ENCODE data around the gene GALNT2. TPM values are rescaled to one million over a fixed set of nuclear protein-coding genes. Genes with fewer than 3 reads are reported as not detected.

GALNT2 gene
- total RNA-seq, 1 experiment from 2014 or later = 62.5 TPM

DNA sequence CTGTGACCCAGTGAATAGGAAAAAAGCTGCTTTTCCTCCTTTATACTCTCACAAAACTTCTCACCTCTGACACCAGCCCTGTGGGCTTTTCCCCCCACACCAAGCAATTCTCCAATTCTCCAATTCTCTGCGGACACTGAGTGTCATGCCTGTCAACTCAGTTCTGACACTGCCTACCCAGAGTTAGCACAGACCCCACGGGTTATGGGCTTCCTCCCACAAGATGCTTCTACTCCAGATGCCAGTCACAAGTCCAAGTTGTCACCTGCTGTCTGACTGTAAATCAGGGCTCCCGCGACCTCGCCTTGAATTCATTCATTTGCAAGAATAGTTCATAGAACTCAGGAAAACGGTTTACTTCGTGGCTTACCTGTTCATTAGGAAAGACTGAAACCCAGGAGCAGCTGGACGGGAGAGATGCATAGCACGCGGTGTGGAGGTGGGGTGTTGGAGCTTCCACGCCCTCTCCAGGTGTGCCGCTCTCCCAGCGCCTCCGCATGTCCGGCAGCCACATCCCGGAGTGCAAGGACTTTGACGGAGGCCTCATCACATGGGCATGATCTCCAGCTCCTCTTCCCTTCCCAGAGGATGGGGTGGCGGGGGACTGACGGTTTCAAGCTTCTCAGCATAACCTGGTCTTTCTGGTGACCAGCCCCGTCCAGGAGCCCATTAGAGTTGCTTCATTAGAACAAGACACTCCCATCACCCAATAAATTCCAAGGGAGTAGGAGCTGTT, 204.4 kb downstream of the GALNT2 start:
- DNase-seq (ENCODE audit: low read depth in 1 of 2, low spot score in 2 of 2) = no peak
- Histone ChIP-seq H3K27ac (no peak overlapping the region), H3K4me3 (no peak overlapping the region), H3K9me3 (replicated peaks) (0 out of 2 replicates have a peak, but pooled peaks cover 3% of the 10 kb centered on the region), H3K36me3 (peaks cover 32% of the 10 kb centered on the region), H3K4me1 (replicated peaks) (peaks cover 13% of the 10 kb centered on the region), H3K27me3 (replicated peaks) (no peaks in the 10 kb centered on the region)

DNA sequence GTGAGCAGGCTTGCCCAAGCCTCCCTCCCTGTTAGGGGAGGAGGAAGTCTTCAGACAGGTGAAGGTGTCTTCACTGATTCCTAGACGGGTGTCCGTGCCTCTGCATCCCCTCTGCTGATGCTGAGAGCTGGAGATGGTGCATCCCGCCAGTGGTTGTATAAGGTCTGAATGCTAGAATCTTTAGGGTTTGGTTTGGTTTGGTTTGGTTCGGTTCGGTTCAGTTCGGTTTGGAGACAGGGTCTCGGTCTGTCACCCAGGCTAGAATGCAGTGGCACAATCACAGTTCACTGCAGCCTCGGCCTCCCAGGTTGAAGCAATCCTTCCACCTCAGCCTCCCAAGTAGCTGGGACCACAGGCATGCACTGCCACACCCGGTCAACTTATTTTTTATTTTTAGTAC, 205.5 kb downstream of the GALNT2 start:
- DNase-seq (ENCODE audit: low read depth in 1 of 2, low spot score in 2 of 2) = no peak
- H3K36me3 ChIP-seq = peaks cover 37% of the 10 kb centered on the region
- no peak overlapping the region for H3K27ac ChIP-seq
- no peak overlapping the region for H3K4me3 ChIP-seq
- 0 out of 2 replicates have a peak, but pooled peaks cover 3% of the 10 kb centered on the region for H3K9me3 ChIP-seq (replicated peaks)
- peaks cover 13% of the 10 kb centered on the region for H3K4me1 ChIP-seq (replicated peaks)
- H3K27me3 ChIP-seq (replicated peaks) = no peaks in the 10 kb centered on the region

DNA sequence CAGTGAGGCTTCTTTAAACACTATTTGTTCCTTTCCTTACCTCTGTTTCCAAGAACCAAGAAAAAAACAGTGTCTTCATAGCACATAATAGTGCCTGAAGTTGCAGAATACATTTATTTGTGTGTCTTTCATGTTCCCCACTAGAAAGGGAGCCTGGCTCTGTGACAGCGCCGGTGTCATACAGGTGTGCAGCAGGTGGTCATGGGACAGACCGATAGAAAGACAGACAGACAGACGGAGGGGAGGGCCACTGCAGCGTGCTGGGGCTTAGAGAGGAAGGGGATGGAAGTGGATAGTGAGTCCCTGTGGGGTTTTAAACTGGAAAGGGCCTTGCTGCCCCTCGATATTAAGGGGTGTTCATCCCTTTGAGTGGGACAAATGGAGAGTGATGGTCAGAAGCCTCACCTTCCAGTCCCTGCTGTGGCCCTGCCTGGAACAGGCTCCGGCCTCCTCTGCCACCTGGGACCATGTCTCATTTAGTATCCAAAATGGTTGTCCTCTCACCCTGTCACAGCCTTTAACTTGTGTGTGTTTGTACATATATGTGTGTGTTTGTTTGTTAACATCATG, 206.2 kb downstream of the GALNT2 start:
- peaks cover 37% of the 10 kb centered on the region for H3K36me3 ChIP-seq
- DNase-seq (ENCODE audit: low read depth in 1 of 2, low spot score in 2 of 2) = no peak

DNA sequence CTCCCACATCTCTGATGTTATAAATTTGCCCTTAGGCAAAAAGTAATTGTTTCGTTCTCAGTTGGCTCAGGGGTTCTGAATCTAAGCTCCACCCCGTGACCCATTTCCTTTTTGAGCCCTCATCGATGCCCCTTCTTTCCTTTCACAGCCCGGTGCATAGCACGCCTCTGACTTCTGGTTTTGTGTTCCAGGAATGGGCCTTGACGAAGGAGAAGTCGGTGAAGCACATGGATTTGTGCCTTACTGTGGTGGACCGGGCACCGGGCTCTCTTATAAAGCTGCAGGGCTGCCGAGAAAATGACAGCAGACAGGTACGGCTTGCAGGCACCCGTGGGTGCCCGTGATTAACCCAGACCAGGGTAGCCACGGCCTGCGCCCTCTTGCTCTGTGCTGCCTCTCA, 207.2 kb downstream of the GALNT2 start:
- H3K36me3 ChIP-seq = peaks cover 34% of the 10 kb centered on the region
- no peak for DNase-seq (ENCODE audit: low read depth in 1 of 2, low spot score in 2 of 2)
- peaks cover 8% of the 10 kb centered on the region for H3K4me1 ChIP-seq (replicated peaks)
- H3K27me3 ChIP-seq (replicated peaks) = no peaks in the 10 kb centered on the region
- H3K4me3 ChIP-seq = no peak overlapping the region
- 0 out of 2 replicates have a peak, but pooled peaks cover 3% of the 10 kb centered on the region for H3K9me3 ChIP-seq (replicated peaks)
- no peak overlapping the region for H3K27ac ChIP-seq

More for the DNA sequence above, 206.2 kb downstream of the GALNT2 start:
- 0 out of 2 replicates have a peak, but pooled peaks cover 3% of the 10 kb centered on the region for H3K9me3 ChIP-seq (replicated peaks)
- H3K4me1 ChIP-seq (replicated peaks) = peaks cover 13% of the 10 kb centered on the region
- H3K27ac ChIP-seq = no peak overlapping the region
- no peak overlapping the region for H3K4me3 ChIP-seq
- no peaks in the 10 kb centered on the region for H3K27me3 ChIP-seq (replicated peaks)

DNA sequence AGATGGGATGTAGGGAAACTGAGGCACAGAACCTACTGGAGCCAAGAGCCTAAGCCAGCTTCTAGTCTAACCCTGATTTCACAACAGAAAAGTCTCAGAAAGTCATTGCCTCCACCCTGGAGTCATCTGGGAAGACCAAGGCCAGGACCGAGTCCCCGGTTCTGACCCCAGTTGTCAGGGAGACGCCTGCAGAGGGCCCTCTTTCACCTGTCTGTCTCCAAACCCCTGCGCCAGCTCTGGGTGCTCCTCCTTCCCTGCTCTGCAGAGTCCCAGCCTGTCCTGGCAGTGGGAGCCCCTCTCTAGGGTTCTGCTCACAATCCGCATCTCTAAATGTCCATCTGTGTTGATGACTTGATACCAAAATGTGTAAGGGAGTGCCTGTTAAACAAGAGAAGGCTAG, 209.4 kb downstream of the GALNT2 start:
- Histone ChIP-seq H3K4me3 (no peak overlapping the region), H3K9me3 (replicated peaks) (no peaks in the 10 kb centered on the region), H3K27ac (no peak overlapping the region), H3K27me3 (replicated peaks) (no peaks in the 10 kb centered on the region), H3K36me3 (peaks cover 39% of the 10 kb centered on the region), H3K4me1 (replicated peaks) (peaks cover 8% of the 10 kb centered on the region)
- DNase-seq (ENCODE audit: low read depth in 1 of 2, low spot score in 2 of 2) = no peak

DNA sequence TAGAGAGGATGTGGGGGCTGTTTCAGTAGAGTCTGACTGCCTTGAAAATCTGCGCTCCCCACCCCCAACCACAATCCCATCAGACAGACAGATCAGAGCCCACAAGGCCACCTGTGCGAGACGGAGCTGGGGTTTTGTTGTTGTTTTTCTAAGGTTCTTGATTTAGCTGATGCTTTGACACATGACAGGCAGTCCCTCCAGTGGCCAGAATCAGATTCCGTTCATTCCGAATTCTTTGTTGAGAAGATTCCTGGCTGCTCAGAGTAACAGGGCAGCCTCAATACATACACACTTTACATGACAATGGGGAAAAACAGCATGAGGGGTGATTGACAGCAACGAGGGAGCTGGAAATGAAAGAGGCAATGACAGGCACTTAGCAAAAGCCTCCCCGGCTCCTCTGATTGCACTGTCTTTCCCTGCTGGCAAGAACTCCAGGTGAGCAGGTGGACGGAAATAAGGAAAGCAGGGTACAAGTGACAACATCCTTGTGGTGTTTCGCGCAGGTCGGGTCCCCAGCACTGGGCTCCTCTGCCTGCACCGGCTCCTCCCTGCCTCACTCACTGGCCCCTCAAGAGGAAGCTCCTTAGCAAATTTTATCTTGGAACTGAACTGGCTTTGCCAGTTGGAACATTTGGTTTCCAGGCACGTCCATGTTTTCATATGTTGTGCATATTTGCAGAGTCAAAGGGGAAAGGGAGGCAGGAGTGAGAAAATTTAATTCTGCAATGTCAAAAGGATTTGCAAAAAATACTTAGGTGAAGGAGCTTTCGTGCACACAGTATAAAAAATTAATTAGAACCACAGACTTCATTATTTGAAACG, 210.4 kb downstream of the GALNT2 start:
- Histone ChIP-seq H3K4me1 (replicated peaks) (peaks cover 6% of the 10 kb centered on the region), H3K4me3 (no peak overlapping the region), H3K9me3 (replicated peaks) (no peaks in the 10 kb centered on the region), H3K27me3 (replicated peaks) (no peaks in the 10 kb centered on the region), H3K27ac (no peak overlapping the region), H3K36me3 (peaks cover 35% of the 10 kb centered on the region)
- no peak for DNase-seq (ENCODE audit: low read depth in 1 of 2, low spot score in 2 of 2)

DNA sequence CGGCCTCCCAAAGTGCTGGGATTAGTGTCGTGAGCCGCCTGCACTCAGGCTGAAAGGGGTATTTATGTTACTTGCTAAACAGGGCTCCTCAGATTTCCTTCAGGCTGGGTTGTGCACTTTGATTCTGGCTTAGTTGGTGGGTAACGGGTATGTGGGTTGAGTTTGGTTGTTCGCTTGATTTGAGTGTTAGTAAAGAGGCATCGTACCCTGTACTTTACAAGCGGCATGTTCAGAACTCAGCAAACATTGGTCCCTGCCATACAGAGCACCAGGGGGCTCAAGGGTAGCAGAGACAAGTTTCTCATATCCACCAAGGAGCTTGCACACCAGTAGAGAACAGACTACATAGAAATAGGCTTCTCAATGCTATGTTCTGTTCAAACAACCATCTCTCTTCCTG, 211.3 kb downstream of the GALNT2 start:
- Histone ChIP-seq H3K9me3 (replicated peaks) (no peaks in the 10 kb centered on the region), H3K4me3 (no peak overlapping the region), H3K4me1 (replicated peaks) (no peaks in the 10 kb centered on the region), H3K27ac (no peak overlapping the region), H3K27me3 (replicated peaks) (no peaks in the 10 kb centered on the region), H3K36me3 (peaks cover 35% of the 10 kb centered on the region)
- no peak for DNase-seq (ENCODE audit: low read depth in 1 of 2, low spot score in 2 of 2)

DNA sequence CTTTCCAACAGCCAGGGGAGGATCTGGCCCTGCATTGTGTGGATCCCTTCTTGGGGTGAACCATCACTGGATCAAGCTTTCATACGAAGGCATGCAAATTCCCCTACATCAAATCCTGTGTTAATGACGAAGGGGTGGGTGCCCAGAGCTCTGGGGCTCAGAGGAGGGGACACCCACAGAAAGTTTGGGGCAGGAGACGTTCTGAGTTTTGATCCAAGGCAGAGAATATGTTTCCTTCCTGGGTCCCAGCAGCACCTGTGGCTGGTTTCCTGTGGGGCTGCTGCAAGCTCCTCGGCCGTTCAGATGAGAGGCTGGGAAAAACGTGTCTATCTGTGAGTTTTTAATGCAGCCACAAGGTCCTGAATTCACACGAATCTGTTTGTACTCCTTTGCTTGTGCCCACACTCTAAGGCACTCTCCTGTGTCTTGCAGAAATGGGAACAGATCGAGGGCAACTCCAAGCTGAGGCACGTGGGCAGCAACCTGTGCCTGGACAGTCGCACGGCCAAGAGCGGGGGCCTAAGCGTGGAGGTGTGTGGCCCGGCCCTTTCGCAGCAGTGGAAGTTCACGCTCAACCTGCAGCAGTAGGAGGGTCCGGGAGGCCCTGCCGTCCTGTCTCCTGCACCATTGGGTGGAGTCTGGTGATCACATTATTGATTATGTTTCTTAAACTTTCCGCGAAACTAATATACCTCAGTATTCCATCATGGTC, 212.0 kb downstream of the GALNT2 start:
- Histone ChIP-seq H3K36me3 (peaks cover 35% of the 10 kb centered on the region), H3K27ac (no peak overlapping the region), H3K4me3 (no peak overlapping the region), H3K4me1 (replicated peaks) (no peaks in the 10 kb centered on the region), H3K27me3 (replicated peaks) (no peaks in the 10 kb centered on the region), H3K9me3 (replicated peaks) (no peaks in the 10 kb centered on the region)
- no peak for DNase-seq (ENCODE audit: low read depth in 1 of 2, low spot score in 2 of 2)

DNA sequence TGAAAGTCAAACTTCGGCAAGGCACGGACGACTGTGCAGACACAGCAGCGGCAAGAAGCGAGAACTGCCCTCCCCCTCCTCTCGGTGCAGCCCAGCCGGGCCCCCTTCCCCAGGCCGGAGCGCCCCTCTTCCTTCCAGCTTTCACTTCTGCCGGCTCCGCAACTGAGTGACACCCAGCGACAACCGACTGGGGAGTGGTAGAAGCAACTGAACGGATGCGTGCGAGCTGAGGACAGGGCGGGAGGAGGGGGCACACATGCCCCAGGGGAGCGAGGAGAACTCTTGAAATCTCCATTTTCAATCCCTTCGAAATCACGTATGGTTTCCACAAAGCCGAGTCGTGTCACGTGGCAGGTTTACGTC, 212.5 kb downstream of the GALNT2 start:
- no peak overlapping the region for H3K4me3 ChIP-seq
- peaks cover 32% of the 10 kb centered on the region for H3K36me3 ChIP-seq
- no peaks in the 10 kb centered on the region for H3K9me3 ChIP-seq (replicated peaks)
- H3K27me3 ChIP-seq (replicated peaks) = no peaks in the 10 kb centered on the region
- DNase-seq (ENCODE audit: low read depth in 1 of 2, low spot score in 2 of 2) = no peak
- H3K27ac ChIP-seq = no peak overlapping the region
- no peaks in the 10 kb centered on the region for H3K4me1 ChIP-seq (replicated peaks)

DNA sequence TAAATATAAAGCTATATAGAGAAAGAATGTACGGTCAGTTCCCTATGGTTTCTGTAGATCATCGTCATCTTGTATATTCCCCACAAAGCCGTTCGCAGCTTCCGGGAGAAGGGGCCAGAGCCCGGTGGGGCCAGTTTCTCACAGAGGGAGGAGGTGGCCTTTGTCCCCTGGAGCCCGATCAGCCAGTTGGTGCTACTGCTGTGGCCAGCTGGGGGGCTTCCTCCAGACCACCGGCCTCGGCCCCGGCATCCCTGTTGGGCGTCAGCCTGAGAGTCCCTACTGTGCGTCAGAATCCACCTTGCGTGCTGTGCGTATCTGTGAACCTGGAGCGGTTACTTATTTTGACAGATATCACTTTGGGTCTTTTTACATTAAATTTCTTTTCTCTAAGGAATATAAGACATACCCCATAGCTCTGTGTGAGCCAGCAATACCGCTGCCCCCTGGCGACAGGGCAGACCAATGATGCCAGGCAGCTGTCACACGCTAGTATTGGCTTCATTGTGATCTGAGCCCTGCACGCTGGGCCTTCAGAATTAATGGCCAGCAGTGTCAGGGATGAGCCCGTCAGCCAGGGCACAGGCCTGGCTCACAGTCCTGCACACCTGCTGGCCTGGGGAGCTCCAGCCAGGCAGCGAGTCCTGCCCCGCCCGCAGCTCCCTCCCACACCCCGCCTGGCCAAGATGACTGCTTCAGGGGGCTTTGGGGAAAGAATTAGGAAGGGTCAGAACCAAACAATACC, 213.2 kb downstream of the GALNT2 start:
- no peaks in the 10 kb centered on the region for H3K9me3 ChIP-seq (replicated peaks)
- no peak for DNase-seq (ENCODE audit: low read depth in 1 of 2, low spot score in 2 of 2)
- H3K27ac ChIP-seq = no peak overlapping the region
- no peaks in the 10 kb centered on the region for H3K4me1 ChIP-seq (replicated peaks)
- peaks cover 25% of the 10 kb centered on the region for H3K36me3 ChIP-seq
- H3K27me3 ChIP-seq (replicated peaks) = no peaks in the 10 kb centered on the region
- H3K4me3 ChIP-seq = no peak overlapping the region

DNA sequence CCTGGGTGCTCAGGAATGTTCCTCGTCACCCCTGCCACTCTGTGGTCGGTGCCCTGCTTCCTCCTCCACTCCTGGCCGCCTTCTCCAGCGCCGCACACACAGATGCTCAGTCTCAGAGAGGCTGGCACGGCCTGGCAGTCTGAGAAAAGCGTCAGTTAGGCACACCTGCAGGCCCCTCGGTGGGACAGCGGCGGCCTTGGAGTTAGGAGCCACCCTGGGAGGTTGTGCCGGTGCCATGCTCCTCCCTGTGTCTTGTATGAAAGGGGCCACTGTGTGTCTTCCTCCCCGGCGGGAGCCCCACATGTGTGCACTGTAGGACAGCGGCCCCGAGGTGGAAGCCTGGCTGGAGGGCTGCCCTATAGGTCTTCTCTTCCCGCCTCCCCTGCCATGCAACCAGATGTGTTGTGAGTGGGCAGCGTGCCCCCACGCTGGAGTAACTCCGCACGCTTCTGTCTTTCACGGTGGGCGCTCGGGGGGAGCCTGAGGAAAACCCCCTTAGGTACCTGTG, 213.9 kb downstream of the GALNT2 start:
- H3K4me3 ChIP-seq = no peak overlapping the region
- no peaks in the 10 kb centered on the region for H3K27me3 ChIP-seq (replicated peaks)
- no peak for DNase-seq (ENCODE audit: low read depth in 1 of 2, low spot score in 2 of 2)
- H3K9me3 ChIP-seq (replicated peaks) = no peaks in the 10 kb centered on the region
- no peaks in the 10 kb centered on the region for H3K4me1 ChIP-seq (replicated peaks)
- no peak overlapping the region for H3K27ac ChIP-seq
- peaks cover 24% of the 10 kb centered on the region for H3K36me3 ChIP-seq

DNA sequence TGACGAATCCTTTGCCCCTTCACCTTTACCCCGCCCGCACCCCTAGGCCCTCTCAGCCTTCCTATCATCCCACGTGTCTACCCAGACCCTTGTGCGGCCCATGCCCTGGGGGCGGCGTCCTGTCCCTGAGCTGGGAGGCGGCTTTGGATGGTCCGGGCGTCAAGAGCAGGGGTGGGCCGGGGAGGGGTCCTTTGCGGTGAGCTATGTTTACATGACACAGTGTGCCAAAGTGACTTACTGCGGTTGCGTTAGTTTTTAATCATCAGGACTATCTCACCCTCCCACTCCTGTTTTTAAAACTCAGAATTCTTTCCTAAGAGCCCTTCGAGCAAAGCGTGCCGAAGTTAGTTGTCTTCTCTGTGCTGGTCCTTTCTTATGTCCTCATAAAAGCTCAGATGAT, 214.5 kb downstream of the GALNT2 start:
- DNase-seq (ENCODE audit: low read depth in 1 of 2, low spot score in 2 of 2) = no peak
- H3K9me3 ChIP-seq (replicated peaks) = no peaks in the 10 kb centered on the region
- no peaks in the 10 kb centered on the region for H3K4me1 ChIP-seq (replicated peaks)
- no peak overlapping the region for H3K27ac ChIP-seq
- H3K36me3 ChIP-seq = peaks cover 18% of the 10 kb centered on the region
- H3K27me3 ChIP-seq (replicated peaks) = no peaks in the 10 kb centered on the region
- H3K4me3 ChIP-seq = no peak overlapping the region

DNA sequence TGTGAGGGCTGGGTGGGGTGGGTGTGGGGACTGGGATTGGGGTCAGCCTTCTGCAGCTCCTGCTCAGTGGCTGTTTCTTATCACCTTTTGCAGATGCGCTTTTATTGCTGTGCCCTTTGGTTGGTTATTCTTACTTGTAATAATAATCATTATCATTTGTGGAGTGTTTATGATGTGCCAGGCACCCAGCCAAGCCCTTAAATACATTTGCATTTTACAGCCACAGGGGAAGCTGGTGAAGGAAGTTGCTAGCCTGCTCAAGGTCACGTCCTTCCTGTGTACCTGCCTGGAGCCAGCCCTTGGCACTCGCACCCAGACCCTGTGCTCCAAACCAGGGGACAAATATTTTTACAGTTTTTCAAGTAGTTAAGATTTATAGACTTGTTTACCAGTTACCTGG, 215.1 kb downstream of the GALNT2 start:
- peaks cover 18% of the 10 kb centered on the region for H3K36me3 ChIP-seq
- no peak overlapping the region for H3K4me3 ChIP-seq
- H3K27me3 ChIP-seq (replicated peaks) = no peaks in the 10 kb centered on the region
- no peak for DNase-seq (ENCODE audit: low read depth in 1 of 2, low spot score in 2 of 2)
- no peaks in the 10 kb centered on the region for H3K9me3 ChIP-seq (replicated peaks)
- no peak overlapping the region for H3K27ac ChIP-seq
- no peaks in the 10 kb centered on the region for H3K4me1 ChIP-seq (replicated peaks)

All from SJSA1 (cell line).